Muscle layer of colon (tissue), 2 donors: ENCODE measurements around the gene BDNF.

Source experiments
- H3K27ac ChIP-seq: one replicate; pipeline ENCODE4 v1.7.0; 2013; ENCODE audit warnings: low read depth, mild to moderate bottlenecking, low read length, moderate library complexity
- H3K27me3 ChIP-seq, 2 donors: one replicate each; pipeline ENCODE4 v1.7.0; 2013; ENCODE audit warnings: low read length in 2 of 2, mild to moderate bottlenecking in 2 of 2; ENCODE audit not compliant: insufficient read depth in 2 of 2, control insufficient read depth in 1 of 2
- H3K36me3 ChIP-seq: one replicate; pipeline ENCODE4 v1.7.0; 2013; ENCODE audit warnings: mild to moderate bottlenecking, low read length; ENCODE audit not compliant: insufficient read depth
- H3K4me1 ChIP-seq: one replicate; pipeline ENCODE4 v1.7.0; 2013; ENCODE audit warnings: mild to moderate bottlenecking, low read length; ENCODE audit not compliant: insufficient read depth
- H3K4me3 ChIP-seq, 2 donors: one replicate each; pipeline ENCODE4 v1.7.0; 2013; ENCODE audit warnings: low read length in 2 of 2, low read depth in 1 of 2, mild to moderate bottlenecking in 1 of 2, moderate library complexity in 1 of 2
- H3K9ac ChIP-seq: one replicate; pipeline ENCODE4 v1.7.0; 2013; ENCODE audit warnings: low read length
- H3K9me3 ChIP-seq: one replicate; pipeline ENCODE4 v1.7.0; 2013; ENCODE audit warnings: mild to moderate bottlenecking, low read length
- donor health status: abdominal sarcoma.
- donor health status: Adenocarcinoma of cecum.

BDNF gene

GRCh38 chr11:27719546-27719925, 19.3 kb upstream of the BDNF start:
- Histone ChIP-seq H3K27me3 (peaks cover 38 to 51% of the 10 kb centered on the region in 2 donors), H3K9ac (no peak overlapping the region), H3K27ac (no peak overlapping the region)

DNA sequence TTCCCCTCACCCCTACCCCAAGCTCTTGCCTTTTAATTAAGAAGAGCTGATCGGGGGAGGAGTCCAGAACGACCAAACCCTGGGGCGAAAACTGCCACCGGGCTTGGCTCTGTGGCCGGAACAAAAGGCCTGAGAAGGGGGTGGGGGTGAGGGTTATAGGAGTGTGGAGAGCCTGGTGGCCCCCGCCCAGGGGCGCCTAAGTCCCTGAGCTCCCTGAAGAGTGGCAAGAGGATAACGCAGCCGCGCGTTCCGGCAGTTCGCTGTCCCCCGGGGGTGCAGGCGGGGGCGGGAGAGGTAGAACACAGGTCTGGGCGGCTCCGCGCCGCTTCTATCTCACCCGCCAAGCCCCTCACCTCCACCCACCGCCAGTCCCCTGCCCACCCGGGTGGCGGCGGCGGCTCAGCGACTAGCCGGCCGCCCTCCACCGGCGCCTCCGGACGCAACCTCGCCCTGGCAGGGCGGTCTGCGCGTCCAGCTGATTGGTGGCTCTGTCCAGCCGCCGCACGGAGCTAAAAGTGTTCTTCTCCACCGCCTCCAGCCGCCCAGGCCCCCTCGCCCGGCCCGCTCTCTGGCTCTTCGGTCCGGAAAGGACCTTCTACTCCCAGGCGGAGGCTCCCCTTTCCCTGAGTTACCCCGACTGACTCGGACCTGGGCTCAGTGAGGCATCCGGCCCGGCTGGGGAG, 18.7 kb upstream of the BDNF start:
- H3K27me3 ChIP-seq: peaks cover 38 to 51% of the 10 kb centered on the region in 2 donors
- H3K9ac ChIP-seq: no peak overlapping the region
- H3K4me3 ChIP-seq: peak overlapping the region; percentile 41 to 54
- H3K4me1 ChIP-seq: no peaks in the 10 kb centered on the region
- H3K9me3 ChIP-seq: no peaks in the 10 kb centered on the region
- no peaks in the 10 kb centered on the region for H3K36me3 ChIP-seq
- no peak overlapping the region for H3K27ac ChIP-seq

More at GRCh38 chr11:27719546-27719925, 19.3 kb upstream of the BDNF start:
- Histone ChIP-seq H3K9me3 (no peaks in the 10 kb centered on the region), H3K36me3 (no peaks in the 10 kb centered on the region), H3K4me3 (peak overlapping the region in 1 of 2 donors; percentile 54), H3K4me1 (no peaks in the 10 kb centered on the region)

GRCh38 chr11:27718346-27718862, 18.1 kb upstream of the BDNF start:
- Histone ChIP-seq H3K27ac (no peak overlapping the region), H3K27me3 (peaks cover 33 to 51% of the 10 kb centered on the region in 2 donors), H3K4me1 (no peaks in the 10 kb centered on the region), H3K9me3 (no peaks in the 10 kb centered on the region), H3K4me3 (peak overlapping the region; percentile 41 to 54), H3K9ac (no peak overlapping the region), H3K36me3 (no peaks in the 10 kb centered on the region)

- no peaks in the 10 kb centered on the region for H3K4me1 ChIP-seq
- H3K27ac ChIP-seq: no peak overlapping the region
- peaks cover 27 to 46% of the 10 kb centered on the region in 2 donors for H3K27me3 ChIP-seq
- H3K36me3 ChIP-seq: no peaks in the 10 kb centered on the region
- H3K9ac ChIP-seq: no peak overlapping the region
- no peaks in the 10 kb centered on the region for H3K9me3 ChIP-seq
- H3K4me3 ChIP-seq: no peak overlapping the region
These were observed 17.6 kb upstream of the BDNF start for GRCh38 chr11:27717801-27718229.

DNA sequence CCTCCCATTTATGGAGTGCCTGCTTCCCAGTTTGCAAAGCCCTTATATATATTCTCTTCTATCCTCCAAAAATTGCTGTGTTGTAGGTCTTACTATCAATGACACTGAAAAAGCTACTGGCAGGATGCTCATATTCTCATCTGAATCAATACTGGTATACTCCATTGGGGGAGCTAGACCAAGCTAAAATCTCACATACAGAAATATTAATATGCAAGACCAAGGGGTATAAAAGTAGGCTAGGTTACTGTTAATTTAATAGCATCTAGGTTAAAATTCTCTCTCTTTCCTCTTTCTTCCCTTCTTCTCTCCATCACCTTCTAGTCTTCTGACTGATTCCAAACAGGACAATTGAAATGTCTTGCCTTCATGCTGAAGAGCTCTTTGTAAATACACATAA, 17.1 kb upstream of the BDNF start:
- no peak overlapping the region for H3K4me3 ChIP-seq
- H3K36me3 ChIP-seq: no peaks in the 10 kb centered on the region
- H3K9ac ChIP-seq: no peak overlapping the region
- H3K9me3 ChIP-seq: no peaks in the 10 kb centered on the region
- H3K4me1 ChIP-seq: no peaks in the 10 kb centered on the region
- peaks cover 24 to 42% of the 10 kb centered on the region in 2 donors for H3K27me3 ChIP-seq
- H3K27ac ChIP-seq: no peak overlapping the region

DNA sequence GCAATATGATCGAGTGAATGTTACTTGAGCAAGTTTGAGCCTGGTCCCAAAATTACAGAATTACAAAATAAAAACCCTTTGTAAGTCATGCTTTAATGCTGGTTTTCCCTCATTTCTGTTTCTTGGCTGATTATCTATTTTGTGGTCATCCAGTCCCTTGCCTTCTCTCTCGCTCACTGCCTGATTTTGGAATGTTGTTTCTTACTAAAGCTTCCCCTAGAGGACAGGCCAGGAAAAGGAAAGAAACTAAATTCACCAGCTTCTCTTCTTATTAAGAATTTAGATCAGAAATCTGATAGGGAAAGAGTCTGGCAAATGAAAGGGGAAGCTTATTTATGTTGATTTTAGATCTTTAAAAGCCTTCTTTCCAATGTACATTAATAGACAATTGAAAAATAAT, 16.6 kb upstream of the BDNF start:
- no peaks in the 10 kb centered on the region for H3K36me3 ChIP-seq
- H3K9ac ChIP-seq: no peak overlapping the region
- H3K27ac ChIP-seq: no peak overlapping the region
- H3K27me3 ChIP-seq: peaks cover 19 to 37% of the 10 kb centered on the region in 2 donors
- H3K4me1 ChIP-seq: no peaks in the 10 kb centered on the region
- no peak overlapping the region for H3K4me3 ChIP-seq
- H3K9me3 ChIP-seq: no peaks in the 10 kb centered on the region

GRCh38 chr11:27716216-27716615, 16.0 kb upstream of the BDNF start:
- H3K4me1 ChIP-seq: no peaks in the 10 kb centered on the region
- peaks cover 13 to 30% of the 10 kb centered on the region in 2 donors for H3K27me3 ChIP-seq
- no peak overlapping the region for H3K27ac ChIP-seq
- no peaks in the 10 kb centered on the region for H3K9me3 ChIP-seq
- no peaks in the 10 kb centered on the region for H3K36me3 ChIP-seq
- H3K9ac ChIP-seq: no peak overlapping the region
- no peak overlapping the region for H3K4me3 ChIP-seq

GRCh38 chr11:27711725-27712124, 11.5 kb upstream of the BDNF start:
- H3K36me3 ChIP-seq: no peaks in the 10 kb centered on the region
- no peak overlapping the region for H3K4me3 ChIP-seq
- H3K27me3 ChIP-seq: no peaks in the 10 kb centered on the region
- no peaks in the 10 kb centered on the region for H3K9me3 ChIP-seq
- H3K9ac ChIP-seq: no peak overlapping the region
- H3K4me1 ChIP-seq: no peaks in the 10 kb centered on the region
- H3K27ac ChIP-seq: no peak overlapping the region

DNA sequence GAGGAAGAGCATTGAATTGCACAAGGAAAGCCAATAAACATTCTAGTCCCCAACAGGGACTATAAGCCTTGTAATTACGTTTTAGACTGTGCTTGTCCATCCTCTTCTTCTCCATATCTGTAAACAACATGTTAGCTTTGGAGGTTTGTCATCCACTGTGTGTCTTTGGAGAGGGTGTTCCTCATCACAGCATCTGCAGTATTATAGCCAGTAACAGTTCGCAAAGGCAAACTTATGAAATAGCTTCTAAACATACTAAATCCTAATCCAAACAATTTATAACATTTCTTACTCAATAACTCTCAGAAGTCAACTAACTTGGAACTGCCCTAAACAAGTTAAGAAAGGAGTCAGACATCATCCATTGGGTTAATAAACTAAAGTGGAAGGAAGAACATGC, 10.3 kb upstream of the BDNF start:
- Histone ChIP-seq H3K4me3 (no peak overlapping the region), H3K9me3 (no peaks in the 10 kb centered on the region), H3K27ac (no peak overlapping the region), H3K27me3 (no peaks in the 10 kb centered on the region), H3K36me3 (no peaks in the 10 kb centered on the region), H3K4me1 (no peaks in the 10 kb centered on the region), H3K9ac (no peak overlapping the region)

DNA sequence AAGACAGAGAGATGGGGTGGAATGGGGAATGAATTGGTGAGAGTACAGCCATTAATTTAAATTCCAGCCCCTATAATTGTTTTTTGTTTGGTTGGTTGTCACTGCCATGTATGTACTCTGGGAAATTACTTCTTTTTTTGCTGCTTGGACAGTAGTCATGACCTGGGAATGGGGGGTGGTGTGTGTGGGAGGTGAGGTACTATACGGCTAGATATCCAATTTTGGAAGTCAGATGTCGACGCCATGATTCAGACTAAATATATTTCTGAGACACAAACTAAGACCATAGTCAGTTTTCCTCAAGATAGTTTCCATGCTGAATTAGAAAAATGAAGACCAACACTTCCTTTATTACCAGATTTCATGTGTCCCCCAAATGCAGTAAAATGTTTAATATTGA, 7.4 kb upstream of the BDNF start:
- Histone ChIP-seq H3K36me3 (no peaks in the 10 kb centered on the region), H3K9ac (no peak overlapping the region), H3K27ac (no peak overlapping the region), H3K27me3 (peaks cover 3 to 4% of the 10 kb centered on the region in 2 donors), H3K4me3 (no peak overlapping the region), H3K4me1 (no peaks in the 10 kb centered on the region), H3K9me3 (no peaks in the 10 kb centered on the region)

DNA sequence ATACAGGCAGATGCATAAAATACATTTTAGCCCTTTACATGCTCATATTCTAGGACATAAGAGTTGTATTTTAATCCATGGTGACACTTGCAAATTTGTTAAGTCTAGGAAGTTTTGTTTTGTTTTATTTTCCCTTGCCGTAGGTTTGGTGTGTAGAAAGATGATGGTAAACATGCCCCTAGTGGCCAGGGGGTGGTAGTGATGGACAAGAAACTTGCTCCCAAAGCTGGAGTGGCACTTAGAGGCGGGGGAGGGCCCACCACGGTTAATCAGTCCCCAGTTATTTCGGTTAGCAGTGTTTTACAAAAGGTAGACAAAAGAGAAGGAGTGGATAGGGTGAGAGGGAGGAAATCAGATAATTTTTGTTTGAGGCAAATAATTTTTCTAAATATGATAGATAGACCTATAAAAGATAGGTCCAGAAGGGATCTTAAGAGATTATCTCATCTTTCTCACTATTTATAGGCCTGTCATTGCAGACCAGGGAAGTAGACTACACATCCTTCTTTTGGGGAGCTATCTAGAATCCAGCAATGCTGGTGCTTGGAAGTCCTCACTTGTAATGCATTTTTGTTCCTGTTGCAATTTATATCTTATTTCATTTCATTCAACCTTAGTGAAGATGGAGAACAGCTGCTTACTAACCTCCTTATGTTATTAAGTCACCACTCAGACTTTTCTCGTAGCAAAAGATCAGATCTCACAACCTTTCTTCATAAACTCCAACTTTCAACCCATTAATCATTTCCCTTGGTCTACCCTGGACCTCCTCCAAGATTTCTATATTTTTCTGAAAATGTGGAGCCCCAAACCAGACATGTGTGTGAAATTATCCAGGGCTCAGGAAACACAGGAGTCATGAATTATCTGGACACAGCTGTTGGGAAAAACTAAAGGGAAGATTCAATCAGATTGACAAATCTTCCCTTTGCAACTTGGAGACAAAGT, 5.9 kb upstream of the BDNF start:
- no peaks in the 10 kb centered on the region for H3K36me3 ChIP-seq
- no peak overlapping the region for H3K9ac ChIP-seq
- H3K27me3 ChIP-seq: peaks cover 14 to 17% of the 10 kb centered on the region in 2 donors
- no peak overlapping the region for H3K27ac ChIP-seq
- H3K4me1 ChIP-seq: peaks cover 3% of the 10 kb centered on the region
- H3K4me3 ChIP-seq: no peak overlapping the region
- H3K9me3 ChIP-seq: no peaks in the 10 kb centered on the region
